Hepatocyte (in vitro differentiated cells): Measurements from ENCODE around the gene ZNF729.

ENCODE experiments used
- CTCF ChIP-seq: fragments of 200-600 bp; sonication (generic); IDR thresholded peaks from 2 replicates; pipeline ENCODE4 v1.5.1; 2016; ENCODE audit warnings: antibody characterized with exemption, mild to moderate bottlenecking; ENCODE audit not compliant: poor library complexity
- EZH2 ChIP-seq: fragments of 200-600 bp; sonication (generic); IDR thresholded peaks from 2 replicates; pipeline ENCODE4 v1.6.1; 2016; ENCODE audit warnings: antibody characterized with exemption, mild to moderate bottlenecking, borderline replicate concordance

- TF ChIP-seq EZH2, result no peak
- no peak for TF ChIP-seq CTCF
These were observed 28.3 kb upstream of the ZNF729 start for GRCh38 chr19:22257916-22258315.
